ENCODE results near the gene FETUB.

DNA sequence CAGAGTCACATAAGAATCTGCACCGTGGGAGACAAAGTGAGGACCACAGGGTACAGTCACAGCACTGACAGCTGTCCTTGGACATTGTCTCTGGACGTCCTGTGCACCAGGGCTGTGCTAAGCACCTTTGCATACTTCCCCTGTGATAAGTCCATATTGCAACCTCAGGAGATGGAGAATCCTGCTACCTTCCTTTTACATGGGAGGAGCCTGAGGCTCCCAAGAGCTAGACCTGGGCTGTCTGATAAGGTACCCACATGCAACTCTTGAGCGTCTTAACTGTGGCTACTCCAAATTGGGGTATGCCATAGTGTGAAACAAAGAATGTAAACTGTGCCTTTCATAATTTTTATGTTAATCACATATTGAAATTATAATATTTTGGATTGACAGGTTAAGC, 2.5 kb upstream of the FETUB start:
- TF ChIP-seq, protein P1, sequence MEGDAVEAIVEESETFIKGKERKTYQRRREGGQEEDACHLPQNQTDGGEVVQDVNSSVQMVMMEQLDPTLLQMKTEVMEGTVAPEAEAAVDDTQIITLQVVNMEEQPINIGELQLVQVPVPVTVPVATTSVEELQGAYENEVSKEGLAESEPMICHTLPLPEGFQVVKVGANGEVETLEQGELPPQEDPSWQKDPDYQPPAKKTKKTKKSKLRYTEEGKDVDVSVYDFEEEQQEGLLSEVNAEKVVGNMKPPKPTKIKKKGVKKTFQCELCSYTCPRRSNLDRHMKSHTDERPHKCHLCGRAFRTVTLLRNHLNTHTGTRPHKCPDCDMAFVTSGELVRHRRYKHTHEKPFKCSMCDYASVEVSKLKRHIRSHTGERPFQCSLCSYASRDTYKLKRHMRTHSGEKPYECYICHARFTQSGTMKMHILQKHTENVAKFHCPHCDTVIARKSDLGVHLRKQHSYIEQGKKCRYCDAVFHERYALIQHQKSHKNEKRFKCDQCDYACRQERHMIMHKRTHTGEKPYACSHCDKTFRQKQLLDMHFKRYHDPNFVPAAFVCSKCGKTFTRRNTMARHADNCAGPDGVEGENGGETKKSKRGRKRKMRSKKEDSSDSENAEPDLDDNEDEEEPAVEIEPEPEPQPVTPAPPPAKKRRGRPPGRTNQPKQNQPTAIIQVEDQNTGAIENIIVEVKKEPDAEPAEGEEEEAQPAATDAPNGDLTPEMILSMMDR (IDR thresholded peaks at IDR 0.05) = no peak
- no peak for TF ChIP-seq POLR2A (IDR thresholded peaks at IDR 0.05)
